ENCODE measurements around the gene PCID2. TPM values are rescaled to one million over a fixed set of nuclear protein-coding genes. Genes with fewer than 3 reads are reported as not detected.
A peak's percentile ranks its signal among the peaks of the same experiment; 100 is the strongest.

PCID2 gene
- total RNA-seq, 1 experiment from 2014 or later, result 265 TPM

- no peak for DNase-seq (ENCODE audit: low spot score)
These were observed 10.9 kb upstream of the PCID2 start for GRCh38 chr13:113219256-113219940.

GRCh38 chr13:113218586-113218985 is 10.1 kb upstream of the PCID2 start:
- DNase-seq (ENCODE audit: low spot score), result no peak

- peak; percentile 79 for DNase-seq (ENCODE audit: low spot score)
These were observed 8.0 kb upstream of the PCID2 start for GRCh38 chr13:113216254-113217048.

GRCh38 chr13:113211774-113212173 is 3.3 kb upstream of the PCID2 start:
- no peak for DNase-seq (ENCODE audit: low spot score)

GRCh38 chr13:113210833-113211232 is 2.4 kb upstream of the PCID2 start:
- no peak for DNase-seq (ENCODE audit: low spot score)

- peak; percentile 38 for DNase-seq (ENCODE audit: low spot score)
These were observed 1.4 kb upstream of the PCID2 start for GRCh38 chr13:113209759-113210421.

- DNase-seq (ENCODE audit: low spot score), result peak; percentile 45
These were observed 878 bp upstream of the PCID2 start, which contains the start of gene CUL4A for GRCh38 chr13:113209336-113209758. Gene CUL4A (plus strand): TSS chr13:113209613. CDS start chr13:113209628, 15 bp downstream.

GRCh38 chr13:113207890-113208420 is 514 bp downstream of the PCID2 start:
- DNase-seq (ENCODE audit: low spot score), result no peak

- DNase-seq (ENCODE audit: low spot score), result no peak
These were observed 1.0 kb downstream of the PCID2 start for GRCh38 chr13:113207460-113207859.

GRCh38 chr13:113205428-113205931 is 3.0 kb downstream of the PCID2 start:
- no peak for DNase-seq (ENCODE audit: low spot score)

GRCh38 chr13:113204378-113204734 is 4.1 kb downstream of the PCID2 start:
- DNase-seq (ENCODE audit: low spot score), result no peak

GRCh38 chr13:113203507-113204377 is 4.7 kb downstream of the PCID2 start:
- no peak for DNase-seq (ENCODE audit: low spot score)

- DNase-seq (ENCODE audit: low spot score), result no peak
These were observed 5.6 kb downstream of the PCID2 start for GRCh38 chr13:113202912-113203311.

GRCh38 chr13:113201815-113202214 is 6.7 kb downstream of the PCID2 start:
- no peak for DNase-seq (ENCODE audit: low spot score)

GRCh38 chr13:113196970-113197737 is 11.3 kb downstream of the PCID2 start:
- no peak for DNase-seq (ENCODE audit: low spot score)

- DNase-seq (ENCODE audit: low spot score), result no peak
These were observed 13.1 kb downstream of the PCID2 start for GRCh38 chr13:113195360-113195759.

GRCh38 chr13:113192902-113193301 is 15.6 kb downstream of the PCID2 start:
- no peak for DNase-seq (ENCODE audit: low spot score)

- no peak for DNase-seq (ENCODE audit: low spot score)
These were observed 16.2 kb downstream of the PCID2 start for GRCh38 chr13:113192279-113192678.

GRCh38 chr13:113190181-113190580 is 18.3 kb downstream of the PCID2 start:
- DNase-seq (ENCODE audit: low spot score), result no peak
